Glomerular visceral epithelial cell (primary cell): ENCODE measurements around the gene ZBTB46.

Source experiments
- DNase-seq: peaks from one replicate; pipeline ENCODE4 v3.0.0-alpha.2; 2016; ENCODE audit errors: extremely low spot score

ZBTB46 gene

DNA sequence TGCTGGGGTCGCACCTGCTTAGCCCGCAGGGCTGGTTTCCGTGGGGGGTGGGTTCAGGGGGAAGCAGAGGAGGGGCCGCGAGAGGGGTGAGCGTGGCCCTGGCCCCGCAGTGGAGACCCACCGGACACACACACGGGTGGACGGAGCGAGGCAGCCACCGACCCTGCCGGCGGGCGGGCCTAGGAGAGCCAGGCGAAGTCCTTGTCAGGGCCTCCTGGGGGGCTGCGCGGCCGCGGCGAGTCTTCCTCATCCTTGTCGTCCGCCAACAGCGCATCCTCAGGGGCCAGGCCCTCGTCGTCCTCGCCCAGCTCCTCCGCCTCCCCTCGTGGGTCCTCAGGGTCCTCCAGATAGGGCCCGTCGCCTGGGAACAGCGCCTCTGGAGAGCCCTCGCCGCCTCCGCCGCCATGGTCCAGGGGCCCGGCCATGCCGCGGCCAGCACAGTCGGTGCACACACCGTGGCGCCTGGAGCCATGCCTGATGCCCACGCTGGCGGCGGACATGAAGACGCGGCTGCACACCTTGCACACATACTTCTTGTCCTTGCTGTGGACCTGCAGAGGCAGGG, 84.2 kb downstream of the ZBTB46 start:
- DNase-seq, result no peak

DNA sequence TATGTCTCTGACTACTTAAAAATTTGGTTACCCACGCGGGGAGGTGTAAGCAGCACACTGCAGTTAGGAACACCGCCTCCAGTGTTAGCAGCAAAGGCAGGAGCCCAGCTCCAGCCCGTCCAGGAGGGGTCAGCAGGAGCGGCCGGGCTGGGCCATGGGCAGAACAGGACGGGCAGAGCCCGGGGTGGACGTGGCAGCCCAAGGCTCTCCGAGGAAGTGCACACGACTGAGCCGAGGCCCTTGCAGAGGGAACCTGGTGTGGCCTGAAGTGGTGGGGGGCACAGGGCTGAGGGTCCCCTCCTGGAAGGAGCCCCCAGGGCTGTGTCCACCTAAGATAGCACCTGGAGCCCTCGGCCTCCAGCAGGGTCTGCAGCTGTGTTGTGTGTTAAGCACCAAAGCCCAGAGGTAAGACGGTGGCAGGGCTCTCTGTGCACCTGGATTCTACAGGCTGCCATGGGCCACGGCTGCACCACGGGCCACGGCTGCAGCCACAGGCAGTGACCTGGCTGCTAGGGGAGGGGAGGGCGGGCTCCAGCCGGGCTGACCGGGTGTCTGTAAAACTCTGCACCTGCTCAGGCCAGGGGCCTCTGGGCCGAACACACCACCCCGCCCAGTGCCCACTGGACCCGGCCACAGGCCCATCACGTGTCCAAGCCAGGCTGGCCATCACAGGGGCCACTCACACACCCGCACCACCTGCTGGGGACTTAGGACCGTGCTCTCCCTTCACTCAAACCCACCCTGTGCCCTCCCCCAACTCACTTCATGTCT, 84.9 kb downstream of the ZBTB46 start:
- DNase-seq, result no peak

DNA sequence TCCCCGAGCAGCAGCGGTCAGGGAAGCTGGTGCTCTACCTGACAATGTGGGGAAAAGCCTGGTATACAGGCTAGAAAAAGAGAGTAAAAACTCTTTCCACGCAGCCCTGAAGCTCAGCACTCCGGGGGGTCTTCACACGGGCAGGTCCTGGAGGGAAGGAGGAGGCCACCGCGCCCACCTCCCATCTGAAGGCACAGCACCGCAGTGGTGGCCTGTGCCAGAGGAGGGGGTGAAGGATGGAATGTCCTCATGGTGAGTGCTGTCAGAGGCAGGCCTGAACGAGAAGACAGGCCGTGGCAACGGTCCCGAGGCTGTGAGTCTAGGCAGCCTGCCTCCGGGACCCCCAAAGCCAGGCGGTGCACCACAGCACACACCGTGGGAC, 85.6 kb downstream of the ZBTB46 start:
- DNase-seq, result no peak

DNA sequence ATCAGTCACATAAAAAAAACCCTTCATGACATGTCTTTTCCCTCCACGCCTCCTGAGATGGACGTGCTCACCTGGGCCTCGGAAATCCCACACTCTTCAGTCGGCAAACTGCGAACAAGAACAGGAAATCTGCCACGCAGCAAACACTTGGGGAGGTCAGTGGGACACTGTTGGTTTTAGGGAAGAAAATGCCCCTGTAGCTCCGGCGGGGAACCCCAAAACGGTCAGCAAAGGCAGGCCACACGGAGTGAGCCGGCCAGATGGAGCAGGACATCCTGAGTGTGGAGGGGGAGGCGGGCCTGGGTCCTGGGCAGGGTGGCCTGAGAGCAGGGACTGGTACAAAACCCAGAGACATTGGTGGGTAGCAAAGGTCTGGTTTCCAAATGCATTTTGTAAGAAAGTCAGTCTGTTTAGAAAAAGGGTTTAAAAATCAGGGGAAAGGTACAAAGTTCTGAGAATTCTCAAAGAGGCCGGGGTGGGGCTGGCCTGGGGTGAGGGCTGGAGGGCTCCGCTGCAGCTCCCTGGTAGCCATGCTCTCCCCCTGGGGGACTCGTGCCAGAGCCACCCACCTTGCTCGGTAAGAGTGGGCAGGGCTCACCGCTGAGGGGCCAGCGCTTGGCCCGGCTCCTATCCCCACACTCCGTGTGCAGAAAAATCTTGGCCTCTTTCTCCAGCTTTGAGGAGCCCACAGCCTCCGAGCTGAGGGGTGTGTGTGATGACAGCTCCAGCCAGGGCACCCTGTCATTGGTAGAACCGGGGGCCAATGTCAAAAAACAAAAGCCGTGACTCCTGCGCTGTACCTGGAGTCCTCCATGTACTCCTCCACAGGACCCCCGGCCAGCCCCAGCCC, 86.3 kb downstream of the ZBTB46 start:
- no peak for DNase-seq

DNA sequence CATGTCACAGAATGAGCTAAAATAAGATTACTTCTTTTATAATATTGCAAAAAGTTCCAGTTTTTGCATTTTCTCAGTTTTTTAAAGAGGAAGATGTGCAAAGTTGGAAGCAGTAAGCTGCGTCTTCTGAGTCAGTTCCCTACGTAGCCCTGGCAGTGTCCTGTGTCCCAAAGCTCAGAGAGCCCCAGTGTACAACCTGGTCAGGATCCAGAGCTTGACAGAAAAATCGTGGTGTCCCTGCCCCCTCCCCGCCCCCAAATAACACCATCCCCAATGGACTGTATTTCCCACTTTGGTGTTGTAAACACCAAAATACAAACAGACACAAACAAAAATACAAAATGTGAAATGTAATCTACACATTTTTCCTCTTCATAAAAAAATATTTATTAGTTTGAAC, 86.9 kb downstream of the ZBTB46 start:
- no peak for DNase-seq

DNA sequence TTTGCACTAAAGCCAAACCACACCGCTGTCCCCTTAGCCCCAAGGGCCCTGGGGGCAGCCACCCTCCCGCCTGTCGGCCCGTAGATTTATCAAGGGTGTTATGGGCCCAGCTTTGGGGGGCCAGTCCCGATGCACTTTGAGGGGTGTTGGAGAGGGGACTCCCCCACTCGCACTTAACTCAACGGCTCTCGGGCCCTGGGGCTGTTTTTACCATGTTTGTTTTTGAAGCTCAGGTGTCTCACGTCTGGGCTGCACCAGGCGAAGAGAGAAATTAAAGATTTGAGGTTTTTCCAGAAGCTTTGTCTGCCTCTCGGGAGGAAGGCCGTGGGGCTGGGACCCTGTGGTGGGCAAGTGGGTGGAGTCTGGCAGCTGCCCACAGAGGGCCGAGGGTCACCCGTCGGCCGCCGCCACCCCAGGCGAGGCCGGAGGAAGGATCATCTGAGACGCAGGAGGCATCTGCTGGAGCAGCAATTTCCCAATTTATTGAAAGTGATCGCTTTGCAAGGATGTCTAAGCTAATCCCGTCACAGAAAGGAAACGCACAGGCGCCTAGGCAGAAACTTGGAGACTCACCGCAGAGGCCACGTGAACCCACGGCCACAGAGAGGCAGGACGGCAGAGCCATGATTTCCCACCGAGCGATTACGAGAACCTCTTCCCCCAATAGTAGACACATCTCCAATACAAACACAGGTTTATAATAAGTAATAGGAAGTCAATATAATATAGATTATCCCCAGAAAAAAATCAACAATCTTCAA, 87.7 kb downstream of the ZBTB46 start:
- no peak for DNase-seq

DNA sequence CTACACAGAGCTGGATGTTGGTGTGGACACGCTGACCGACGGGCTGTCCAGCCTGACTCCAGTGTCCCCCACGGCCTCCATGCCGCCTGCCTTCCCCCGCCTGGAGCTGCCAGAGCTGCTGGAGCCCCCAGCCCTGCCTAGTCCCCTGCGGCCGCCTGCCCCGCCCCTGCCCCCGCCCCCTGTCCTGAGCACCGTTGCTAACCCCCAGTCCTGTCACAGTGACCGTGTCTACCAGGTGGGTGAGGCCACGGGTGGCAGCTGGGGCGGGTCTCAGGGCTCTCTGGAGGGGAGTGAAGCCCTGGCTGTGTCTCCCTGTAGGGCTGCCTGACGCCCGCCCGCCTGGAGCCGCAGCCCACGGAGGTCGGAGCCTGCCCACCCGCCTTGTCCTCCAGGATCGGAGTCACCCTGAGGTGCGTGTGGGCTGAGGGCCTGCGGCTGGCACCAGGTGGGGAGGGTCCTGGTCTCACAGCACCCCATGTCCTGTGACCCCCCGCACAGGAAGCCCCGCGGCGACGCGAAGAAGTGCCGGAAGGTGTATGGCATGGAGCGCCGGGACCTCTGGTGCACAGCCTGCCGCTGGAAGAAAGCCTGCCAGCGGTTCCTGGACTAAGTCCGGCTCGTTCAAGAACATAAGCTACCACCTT, 88.6 kb downstream of the ZBTB46 start:
- DNase-seq, result no peak

DNA sequence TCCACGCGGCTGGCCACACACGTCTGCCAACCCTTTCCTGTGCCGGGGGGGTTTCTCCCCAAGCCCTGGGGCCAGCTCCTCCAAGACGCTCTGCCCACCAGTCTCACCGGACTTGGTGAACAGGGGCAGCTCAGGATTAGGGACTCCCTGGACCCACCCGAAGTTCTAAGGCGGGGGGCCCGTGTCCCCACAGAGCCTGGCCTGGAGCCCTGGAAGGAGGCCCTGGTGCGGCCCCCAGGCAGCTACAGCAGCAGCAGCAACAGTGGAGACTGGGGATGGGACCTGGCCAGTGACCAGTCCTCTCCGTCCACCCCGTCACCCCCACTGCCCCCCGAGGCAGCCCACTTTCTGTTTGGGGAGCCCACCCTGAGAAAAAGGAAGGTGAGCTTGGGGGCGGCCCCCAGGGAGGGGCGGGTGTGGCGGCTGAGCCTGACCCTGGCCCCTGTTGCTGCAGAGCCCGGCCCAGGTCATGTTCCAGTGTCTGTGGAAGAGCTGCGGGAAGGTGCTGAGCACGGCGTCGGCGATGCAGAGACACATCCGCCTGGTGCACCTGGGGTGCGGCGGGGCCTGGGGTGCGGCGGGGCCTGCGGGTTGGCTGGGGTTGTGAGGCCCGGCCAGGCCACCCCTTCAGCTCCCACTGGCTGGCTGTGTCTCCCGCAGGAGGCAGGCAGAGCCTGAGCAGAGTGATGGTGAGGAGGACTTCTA, 89.2 kb downstream of the ZBTB46 start:
- DNase-seq, result no peak

DNA sequence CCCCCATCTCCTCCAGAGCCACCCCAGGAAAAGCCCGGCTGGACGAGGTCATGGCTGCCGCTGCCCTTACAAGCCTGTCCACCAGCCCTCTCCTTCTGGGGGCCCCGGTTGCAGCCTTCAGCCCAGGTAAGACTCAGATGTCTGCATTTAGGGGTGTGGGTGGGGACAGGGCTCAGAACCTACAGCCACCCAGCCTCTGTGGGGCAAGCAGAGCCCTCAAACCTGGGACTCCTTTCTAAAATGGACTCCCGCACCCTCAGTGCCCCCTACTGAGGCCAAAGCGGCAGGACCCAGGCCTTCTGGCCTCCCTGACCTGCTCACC, 89.7 kb downstream of the ZBTB46 start:
- no peak for DNase-seq

DNA sequence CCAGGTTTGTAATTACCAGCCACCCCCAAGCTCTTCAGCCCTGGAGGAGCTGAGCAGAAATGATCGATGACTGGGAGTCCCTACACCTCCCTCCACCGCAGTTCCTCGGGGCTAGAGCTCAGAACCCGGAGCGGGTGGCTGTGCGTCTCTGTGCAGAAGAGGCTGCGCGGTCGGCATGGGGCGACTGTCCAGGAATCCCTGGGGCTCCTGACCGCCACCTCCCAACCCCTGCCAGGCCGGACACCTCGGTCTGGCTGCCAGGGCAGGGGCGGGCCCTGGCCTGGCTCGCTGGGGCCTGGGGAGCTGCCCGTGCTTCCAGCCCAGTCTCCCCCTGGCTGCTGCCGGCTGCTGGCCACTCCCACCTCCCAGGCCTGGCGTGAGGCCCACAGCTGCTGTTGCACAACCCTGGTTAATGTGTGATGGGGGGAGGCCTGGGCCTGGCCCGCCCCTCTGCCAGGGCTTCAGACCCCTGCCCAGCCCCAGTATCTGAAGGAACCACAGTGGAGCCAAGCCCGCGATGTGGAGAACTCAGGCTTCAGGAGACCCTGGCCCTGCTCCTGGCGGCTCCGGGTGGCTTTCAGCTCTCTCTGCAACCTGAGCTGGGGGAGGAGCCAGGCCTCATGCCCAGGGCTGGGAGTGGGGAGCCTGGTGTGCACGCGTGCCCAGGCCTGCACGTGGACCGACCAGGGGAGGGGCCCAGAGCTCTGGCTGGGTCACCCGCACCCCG, 90.3 kb downstream of the ZBTB46 start:
- peak; percentile 96 for DNase-seq

DNA sequence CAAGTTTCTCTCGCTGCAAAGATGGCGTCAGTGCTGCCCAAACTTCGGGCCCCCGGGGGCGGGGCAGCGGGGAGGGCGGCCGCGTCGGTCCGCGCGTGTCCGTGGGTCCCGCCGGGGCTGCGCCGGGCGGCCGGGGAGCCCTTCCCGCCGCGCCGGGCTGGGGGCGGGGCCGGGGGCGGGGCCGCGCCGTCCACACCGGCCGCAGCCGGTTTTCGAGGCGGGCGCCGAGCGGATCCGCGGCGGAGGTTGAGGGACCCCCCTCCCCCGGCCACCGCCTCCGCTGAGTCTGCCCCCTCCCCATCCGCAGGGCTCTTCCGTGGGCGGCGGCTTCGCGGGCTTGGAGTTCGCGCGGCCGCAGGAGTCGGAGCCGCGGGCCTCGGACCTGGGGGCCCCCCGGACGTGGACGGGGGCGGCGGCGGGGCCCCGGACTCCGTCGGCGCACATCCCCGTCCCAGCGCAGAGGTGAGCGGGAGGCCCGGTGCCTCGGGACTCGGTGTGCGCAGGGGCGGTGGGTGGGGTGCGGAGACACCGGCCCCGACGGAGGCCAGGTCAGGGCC, 90.9 kb downstream of the ZBTB46 start:
- peak; percentile 61 for DNase-seq

DNA sequence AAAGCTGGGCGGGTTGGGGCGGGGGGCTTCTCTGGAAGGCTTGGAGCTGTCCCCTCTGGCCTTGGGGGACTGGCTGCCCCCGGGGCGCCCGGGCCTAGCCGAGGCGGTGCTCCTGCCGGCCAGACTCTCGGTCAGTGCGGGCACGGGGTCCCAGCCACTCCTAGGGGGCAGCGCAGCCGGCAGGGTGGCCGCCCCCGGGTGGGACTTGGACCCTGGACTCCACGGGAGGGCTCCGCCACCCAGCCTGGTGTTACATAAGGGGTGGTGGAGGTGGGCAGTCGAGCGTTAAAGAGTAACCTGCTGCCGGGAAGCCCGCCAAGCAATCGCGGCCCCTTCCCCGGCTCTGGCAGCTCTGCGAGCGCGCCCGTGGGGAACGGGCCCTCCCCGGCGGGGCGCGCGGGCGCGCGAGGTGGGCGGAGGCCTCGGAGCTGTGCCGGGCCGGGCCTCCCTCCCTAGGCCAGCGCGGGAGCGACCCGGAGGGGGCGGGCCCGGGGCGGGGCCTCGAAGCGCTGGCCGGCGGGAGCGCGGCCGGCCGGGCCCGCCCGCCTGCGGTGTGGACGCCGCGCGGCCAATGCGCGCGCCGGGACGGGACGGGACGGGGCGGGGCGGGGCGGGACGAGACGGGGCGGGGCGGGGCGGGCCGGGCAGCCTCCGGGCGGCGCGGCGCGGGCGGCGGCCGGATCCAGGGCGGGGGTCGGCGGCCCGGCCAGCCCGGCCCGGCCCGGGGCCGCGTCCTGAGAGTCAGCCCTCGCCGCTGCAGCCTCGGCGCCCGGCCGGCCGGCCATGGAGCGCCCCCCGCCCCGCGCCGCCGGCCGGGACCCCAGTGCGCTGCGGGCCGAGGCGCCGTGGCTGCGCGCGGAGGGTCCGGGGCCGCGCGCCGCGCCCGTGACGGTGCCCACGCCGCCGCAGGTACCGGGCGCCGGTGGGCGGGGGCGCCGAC, 91.7 kb downstream of the ZBTB46 start, which contains the start of gene SLC2A4RG:
SLC2A4RG (plus strand) TSS at position 647 of the 940 bp plus-strand sequence; CDS start at position 784, 137 bp downstream.
- peak; percentile 90 for DNase-seq

DNA sequence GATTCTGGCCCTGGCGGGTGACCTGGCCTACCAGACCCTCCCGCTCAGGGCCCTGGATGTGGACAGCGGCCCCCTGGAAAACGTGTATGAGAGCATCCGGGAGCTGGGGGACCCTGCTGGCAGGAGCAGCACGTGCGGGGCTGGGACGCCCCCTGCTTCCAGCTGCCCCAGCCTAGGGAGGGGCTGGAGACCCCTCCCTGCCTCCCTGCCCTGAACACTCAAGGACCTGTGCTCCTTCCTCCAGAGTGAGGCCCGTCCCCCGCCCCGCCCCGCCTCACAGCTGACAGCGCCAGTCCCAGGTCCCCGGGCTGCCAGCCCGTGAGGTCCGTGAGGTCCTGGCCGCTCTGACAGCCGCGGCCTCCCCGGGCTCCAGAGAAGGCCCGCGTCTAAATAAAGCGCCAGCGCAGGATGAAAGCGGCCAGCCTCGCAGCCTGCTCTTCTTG, 92.4 kb downstream of the ZBTB46 start:
- peak; percentile 1 for DNase-seq

DNA sequence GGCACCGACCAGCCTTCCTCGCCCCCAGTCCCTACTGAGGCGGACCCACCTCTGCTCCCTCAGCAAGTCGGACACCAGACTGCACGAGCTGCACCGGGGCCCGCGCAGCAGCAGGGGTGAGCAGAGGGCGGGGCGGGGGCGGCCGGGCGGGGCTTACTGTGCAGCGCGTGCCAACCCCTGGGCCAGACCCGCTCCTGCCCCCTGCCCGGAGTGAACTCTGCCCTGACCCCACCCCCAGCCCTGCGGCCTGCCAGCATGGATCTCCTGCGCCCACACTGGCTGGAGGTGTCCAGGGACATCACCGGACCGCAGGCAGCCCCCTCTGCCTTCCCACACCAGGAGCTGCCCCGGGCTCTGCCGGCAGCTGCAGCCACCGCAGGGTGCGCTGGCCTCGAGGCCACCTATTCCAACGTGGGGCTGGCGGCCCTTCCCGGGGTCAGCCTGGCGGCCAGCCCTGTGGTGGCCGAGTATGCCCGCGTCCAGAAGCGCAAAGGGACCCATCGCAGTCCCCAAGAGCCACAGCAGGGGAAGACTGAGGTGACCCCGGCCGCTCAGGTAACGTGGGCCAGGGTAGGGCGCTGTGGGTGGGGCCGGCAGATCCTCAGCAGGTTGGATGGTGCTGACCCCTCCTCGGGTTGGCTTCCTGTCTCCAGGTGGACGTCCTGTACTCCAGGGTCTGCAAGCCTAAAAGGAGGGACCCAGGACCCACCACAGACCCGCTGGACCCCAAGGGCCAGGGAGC, 92.9 kb downstream of the ZBTB46 start:
- DNase-seq, result no peak

DNA sequence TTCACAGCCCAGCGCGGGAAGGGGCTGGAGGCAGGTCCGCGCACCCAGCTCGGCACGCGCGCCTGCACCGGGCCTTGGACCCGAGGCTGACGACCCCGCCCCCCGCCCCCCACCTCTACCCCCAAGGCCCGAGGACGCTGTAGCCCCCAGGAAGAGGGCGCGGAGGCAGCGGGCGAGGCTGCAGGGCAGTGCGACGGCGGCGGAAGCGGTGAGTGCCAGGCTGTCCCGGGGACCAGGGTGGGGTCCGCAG, 93.4 kb downstream of the ZBTB46 start:
- no peak for DNase-seq

DNA sequence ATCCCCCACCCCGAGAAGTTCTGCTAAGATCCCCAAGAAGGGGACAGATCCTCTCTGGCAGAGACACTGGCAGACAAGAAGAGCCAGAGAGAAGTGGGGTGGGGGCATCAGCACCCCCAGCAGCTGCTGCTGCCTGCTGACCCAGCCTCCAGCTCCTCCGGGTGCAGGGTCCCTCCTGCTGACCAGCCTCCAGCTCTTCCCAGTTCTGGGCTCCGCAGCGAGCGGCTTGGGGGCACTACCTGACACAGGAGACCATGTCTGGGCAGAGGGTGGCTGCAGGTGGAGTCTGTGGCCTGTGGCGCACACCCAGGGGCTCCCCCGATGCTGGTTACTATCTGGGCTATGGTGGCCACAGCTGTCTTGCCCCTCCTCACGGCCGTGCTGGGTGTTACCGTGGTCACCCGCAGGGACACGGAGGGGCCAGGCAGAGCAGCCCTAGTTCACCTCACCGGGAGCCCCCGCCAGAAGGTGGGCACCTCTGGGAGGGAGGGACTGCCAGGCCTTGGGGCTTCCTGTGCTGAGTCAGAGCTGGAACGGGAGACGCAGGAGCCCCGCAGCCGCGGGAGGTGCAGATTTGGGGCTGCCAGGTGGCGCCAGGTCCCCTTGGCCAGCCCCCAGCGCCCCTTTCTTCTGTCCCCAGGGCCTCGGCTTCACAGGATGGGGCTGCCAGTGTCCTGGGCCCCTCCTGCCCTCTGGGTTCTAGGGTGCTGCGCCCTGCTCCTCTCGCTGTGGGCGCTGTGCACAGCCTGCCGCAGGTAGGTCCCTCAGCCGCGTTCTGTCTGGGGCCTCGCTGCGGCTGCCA, 94.0 kb downstream of the ZBTB46 start:
- no peak for DNase-seq
